DND-41 (cell line): ENCODE results near the gene TPRN.

Experiments
- CTCF ChIP-seq: IDR thresholded peaks from 2 replicates; pipeline ENCODE4 v1.5.1; 2012; ENCODE audit warnings: borderline replicate concordance, low read length, moderate library complexity, mild to moderate bottlenecking; ENCODE audit not compliant: poor library complexity, severe bottlenecking; ENCODE audit errors: extremely low read depth
- EZH2 ChIP-seq: IDR thresholded peaks from 3 replicates; pipeline ENCODE4 v1.6.1; 2012; ENCODE audit warnings: borderline replicate concordance, low read depth, mild to moderate bottlenecking, moderate library complexity, low read length, inconsistent platforms; ENCODE audit not compliant: severe bottlenecking

DNA sequence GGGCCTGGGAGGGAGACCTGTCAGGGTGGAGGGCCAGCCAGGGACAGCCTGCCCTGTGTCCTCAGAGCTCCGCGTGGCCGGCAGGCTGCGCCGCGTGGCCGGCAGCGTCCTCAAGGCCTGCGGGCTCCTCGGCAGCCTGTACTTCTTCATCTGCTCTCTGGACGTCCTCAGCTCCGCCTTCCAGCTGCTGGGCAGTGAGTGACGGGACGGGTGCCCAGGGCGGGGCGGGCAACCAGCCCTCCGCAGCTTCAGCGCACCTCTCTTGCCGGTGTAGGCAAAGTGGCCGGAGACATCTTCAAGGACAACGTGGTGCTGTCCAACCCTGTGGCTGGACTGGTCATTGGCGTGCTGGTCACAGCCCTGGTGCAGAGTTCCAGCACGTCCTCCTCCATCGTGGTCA is 32.0 kb upstream of the TPRN start:
- TF ChIP-seq CTCF (no peak), EZH2 (no peak)
